T follicular helper cell (primary cell): Measurements from ENCODE around the gene ANTXR1.
"Not testable (repeated sequence)": the region's sequence is repeated elsewhere in the genome, so short reads cannot be mapped to it uniquely, and the experiment has no call there.

ENCODE experiments used
- DNase-seq: peaks from one replicate; pipeline ENCODE4 v3.0.0-alpha.2; 2020; ENCODE audit warnings: low read depth

Gene ANTXR1

DNA sequence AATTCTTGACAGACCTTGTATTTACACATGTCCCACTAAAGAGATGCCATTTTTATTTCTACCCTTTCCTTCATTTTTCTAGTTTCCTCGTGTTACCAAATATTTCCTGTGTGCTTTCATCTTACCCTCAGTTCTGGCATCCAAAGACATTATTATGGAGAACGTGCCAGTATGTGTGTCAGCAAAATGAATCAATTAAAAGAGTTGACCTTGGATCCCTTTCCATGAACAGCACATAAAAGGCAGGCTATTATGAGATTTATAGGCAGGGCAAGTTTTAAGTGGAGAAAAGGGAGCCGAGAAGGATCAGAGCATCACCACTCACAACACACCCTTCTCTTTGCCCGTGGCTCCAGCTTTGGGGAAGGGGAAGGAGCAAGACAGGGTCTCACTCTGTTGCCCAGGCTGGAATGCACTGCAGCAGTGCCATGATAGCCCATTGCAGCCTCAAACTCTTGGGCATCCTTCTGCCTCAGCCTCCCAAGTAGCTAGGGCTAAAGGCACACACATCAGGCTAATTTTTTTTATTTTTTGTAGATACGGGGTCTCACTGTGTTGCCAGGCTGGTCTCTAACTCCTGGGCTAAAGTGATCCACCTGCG, 224.2 kb downstream of the ANTXR1 start:
- no peak for DNase-seq

DNA sequence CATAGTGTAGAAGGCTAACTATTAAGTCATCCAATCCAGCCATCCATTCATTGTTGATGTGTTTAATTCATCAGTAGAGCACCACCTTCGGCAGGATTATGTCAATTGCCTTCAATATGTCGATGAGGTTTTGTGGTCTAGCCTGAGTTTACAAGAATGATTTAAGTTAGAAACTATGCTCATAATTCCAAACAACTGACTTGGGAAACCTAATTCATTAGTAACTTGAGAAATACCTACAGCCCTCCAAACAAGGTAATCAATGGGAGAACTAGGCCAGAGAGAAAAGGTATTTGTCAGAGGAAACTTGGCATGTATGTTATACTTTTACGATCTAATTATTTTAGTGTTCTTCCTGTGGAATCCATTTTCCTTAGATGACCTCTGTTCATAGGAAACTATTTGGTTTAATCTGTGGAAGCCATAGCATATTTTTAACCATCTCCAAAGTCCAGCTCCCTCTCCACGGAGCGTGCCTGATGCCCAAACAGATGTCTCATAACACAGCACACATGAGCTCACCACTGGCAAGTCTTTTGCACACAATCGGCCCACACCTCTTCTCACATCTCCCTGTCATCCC, 225.6 kb downstream of the ANTXR1 start:
- DNase-seq = no peak

DNA sequence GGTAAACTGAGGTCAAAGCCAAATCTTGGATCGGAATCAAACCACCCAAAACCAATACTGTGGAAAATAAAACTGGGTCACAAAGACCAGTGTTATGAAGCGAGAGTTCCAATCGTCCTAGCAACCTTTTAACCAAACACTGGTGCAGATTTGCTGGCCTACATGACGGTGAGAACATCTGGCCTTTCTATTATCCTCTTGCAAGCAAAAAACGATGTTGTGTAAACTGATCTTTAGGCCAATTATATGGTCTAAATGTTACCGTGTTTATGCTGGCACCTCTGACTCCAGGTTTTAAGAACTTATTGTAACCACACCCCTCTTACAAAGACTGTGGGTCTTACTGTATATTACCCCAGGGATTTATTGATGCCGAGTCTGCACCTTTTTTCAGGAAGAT, 228.1 kb downstream of the ANTXR1 start:
- DNase-seq = no peak

DNA sequence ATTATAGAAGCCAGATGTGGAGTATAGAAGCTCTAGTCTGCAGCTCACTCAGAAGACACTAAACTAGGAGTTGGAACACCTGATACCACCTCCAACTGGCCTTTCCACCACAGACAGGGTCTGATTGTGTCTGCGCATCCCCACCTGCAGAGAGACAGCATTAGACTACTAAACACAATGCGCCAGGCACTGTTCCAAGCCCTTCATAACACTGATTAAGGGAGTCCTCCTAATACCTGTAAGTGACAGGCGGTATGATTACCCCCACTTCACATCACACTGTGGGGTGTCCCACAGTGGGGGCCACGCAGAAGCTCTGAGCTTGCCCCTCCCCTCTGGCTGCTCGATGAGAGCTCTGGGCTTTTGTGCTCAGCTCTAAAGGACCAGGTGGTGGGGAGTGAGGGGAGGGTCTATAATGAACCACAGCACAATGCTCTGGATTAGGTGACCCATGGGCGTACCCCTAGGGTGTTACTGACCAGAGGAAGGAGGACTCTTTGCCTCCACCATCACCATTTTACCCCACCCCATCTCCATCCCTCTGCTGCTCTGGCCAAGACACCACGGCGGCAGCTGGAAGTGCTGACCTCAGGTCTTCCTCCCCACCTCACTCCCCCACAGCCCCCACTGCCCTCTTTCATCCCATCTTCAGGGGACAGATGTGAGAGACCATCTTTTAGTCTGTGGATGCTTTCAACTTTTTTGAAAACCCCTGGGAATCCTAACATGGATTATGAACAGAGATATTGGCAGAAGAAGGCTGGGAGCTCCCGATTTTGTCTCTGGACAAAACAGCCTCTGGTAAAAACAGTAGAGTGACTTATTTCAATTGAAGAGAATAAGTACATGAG, 228.9 kb downstream of the ANTXR1 start:
- DNase-seq = no peak

DNA sequence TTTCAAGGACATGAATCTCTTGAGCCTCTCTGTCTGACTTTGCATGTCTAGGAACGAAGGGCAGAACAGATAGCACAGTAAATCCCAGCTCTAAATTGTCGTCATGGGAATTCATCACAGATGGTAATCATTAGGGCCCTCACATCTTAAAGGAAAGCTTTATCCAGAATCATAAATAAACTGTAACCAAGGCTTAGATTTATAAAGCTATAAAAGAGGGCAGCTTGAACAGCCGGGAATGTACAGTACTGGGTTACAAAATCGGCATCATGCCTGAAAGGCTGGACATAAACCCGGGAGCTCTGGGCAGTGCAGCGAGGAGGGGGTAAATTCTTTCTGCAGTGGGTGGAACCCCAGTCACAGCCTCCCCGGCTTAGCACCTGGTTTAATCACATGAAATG, 229.7 kb downstream of the ANTXR1 start:
- DNase-seq = no peak

DNA sequence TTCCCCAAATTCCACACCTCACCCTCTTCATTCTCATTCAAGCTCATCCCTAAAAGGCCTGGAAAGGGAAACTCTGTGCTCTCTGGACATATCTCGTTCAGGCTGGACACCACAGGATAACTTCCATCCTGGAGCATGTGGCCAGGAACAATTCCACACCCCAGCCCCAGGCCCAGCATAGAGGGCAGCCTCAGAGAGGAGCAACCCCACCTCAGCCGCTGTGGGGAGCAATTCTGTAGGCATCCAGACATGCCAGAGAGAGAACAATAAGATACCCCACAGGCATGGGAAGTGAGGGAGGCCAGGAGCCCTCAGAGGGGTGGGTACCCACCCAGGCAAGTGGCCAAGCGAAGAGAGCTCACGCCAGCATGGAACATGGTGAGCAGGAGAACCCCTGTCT, 230.7 kb downstream of the ANTXR1 start:
- DNase-seq = no peak

DNA sequence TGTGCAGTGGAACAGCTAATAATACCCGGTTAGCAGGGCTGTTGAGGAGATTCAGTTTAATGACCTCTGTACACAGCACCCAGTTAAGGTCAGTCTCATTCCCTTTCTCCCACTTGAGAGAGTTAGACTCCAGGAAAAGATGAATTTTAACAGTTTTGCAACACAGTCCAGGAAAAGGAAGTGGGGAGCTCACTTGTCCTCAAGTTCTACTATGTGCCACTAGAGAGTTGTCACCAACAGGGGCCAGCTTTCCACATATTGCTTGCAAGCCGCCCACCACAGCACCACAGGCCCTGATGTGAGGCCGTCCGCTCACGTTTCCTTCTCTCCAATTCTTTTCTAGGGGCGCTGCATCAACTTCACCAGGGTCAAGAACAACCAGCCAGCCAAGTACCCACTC, 231.9 kb downstream of the ANTXR1 start:
- no peak for DNase-seq

DNA sequence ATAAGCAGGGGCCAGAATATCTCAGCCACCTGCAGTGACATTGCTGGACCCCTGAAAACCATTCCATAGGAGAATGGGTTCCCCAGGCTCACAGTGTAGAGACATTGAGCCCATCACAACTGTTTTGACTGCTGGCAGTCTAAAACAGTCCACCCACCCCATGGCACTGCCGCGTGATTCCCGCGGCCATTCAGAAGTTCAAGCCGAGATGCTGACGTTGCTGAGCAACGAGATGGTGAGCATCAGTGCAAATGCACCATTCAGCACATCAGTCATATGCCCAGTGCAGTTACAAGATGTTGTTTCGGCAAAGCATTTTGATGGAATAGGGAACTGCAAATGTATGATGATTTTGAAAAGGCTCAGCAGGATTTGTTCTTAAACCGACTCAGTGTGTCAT, 234.6 kb downstream of the ANTXR1 start:
- no peak for DNase-seq

DNA sequence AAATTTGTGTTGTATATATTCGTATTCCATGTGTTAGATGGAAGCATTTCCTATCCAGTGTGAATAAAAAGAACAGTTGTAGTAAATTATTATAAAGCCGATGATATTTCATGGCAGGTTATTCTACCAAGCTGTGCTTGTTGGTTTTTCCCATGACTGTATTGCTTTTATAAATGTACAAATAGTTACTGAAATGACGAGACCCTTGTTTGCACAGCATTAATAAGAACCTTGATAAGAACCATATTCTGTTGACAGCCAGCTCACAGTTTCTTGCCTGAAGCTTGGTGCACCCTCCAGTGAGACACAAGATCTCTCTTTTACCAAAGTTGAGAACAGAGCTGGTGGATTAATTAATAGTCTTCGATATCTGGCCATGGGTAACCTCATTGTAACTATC, 235.3 kb downstream of the ANTXR1 start:
- no peak for DNase-seq

DNA sequence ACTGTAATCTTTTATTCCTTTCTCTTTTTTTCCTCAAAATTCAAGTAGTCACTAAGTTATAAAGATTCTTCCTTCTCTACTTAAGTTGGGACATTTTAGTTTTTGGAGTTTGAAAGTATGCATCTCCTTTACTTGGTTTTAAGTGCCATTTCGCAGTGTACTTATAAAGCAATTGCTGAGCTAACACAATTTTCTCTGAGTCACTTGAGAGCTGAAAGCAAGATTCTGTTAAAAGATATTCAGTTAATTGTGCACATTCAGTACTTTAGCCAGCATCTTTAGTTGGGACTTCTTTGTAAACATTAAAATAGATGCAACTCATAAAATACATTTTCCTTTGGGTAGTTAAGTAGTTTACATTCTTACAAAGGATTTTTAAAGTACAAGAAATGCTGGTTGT, 238.0 kb downstream of the ANTXR1 start:
- DNase-seq = no peak

DNA sequence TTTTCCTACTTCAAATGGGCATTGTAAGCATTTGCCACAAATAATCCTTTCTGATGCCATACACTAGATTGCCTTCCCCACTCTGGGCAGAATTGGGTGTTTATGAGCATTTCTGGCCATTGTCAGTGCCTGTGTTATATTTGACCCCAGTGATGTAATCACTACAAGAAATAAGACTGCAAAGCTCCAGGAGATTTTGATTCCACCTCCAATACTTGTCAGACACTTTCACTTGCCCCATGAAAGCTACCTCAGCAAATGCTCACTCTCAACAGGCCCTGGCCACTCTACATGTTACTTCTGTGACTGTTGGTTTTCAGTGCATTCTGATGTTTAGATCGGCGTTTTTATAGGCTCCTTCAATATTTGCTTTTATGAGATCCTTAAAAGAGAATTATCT, 239.0 kb downstream of the ANTXR1 start:
- no peak for DNase-seq

DNA sequence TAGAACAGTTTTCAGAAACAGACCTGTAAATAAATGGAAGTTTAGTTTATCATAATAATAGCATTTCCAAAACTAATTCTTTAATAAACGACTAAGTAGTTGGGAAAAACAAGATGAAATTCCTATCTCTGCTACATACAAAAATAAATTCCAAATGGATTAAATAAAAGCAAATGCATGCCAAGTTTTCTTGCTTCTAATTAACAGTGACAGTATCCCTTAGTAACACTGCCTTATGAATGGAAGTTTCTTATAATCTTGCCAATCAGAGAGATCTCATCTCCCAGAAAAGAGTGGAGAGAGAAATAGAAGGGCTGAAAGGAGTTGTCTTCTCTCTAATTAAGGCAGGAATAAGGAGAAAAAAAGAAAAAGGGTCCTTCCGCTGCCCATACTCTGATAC, 240.1 kb downstream of the ANTXR1 start:
- no peak for DNase-seq

DNA sequence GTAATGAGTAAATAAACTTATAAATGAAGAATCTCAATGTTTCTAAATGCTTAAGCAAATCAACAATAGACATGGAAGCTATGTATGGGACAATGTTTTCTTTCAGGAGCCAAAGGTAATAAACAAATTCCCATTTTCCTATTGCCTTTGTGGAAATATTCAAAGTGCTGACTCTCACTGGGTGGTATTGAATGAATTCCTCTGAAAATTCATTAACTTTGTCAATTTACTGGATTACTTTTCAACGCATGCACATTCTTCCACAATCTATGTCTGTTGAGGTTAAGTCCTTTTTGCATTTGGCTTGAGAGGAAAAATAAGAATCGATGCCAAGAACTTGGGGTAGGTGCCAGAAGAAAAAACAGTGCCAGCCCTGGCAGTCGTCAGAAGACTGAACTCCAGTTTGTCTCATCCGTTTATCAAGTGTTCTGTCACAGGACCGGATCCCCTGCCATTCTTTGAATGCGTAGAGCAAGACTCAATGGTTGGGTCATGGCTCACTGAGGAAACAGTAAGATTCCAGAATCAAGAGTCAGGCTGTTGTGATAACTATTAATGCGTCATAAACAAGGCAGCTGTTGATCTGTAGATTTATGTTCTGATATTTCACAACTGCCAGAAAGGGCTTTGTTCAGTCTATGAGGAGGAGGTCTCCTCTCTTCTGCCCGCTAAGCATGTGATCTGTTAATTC, 240.8 kb downstream of the ANTXR1 start:
- DNase-seq = no peak

DNA sequence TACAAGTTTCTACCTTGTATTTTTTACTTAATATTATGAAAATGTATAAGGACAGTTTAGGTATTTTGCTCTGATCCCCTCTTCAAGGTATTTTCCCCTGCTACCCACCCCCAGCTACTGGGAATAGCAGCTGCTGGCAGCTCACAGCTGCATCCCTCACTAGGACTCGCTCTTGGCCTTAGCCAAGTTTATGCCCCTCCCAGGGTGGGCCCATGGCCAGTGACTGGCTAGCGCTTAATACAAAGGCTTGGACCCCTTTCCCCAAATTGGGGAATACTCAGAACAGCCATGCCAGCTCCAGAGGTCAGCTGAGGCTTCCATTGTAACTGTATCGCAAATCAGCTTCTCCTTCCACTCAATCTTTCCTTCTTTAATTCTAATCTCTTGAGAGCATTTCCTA, 242.8 kb downstream of the ANTXR1 start:
- DNase-seq = no peak

DNA sequence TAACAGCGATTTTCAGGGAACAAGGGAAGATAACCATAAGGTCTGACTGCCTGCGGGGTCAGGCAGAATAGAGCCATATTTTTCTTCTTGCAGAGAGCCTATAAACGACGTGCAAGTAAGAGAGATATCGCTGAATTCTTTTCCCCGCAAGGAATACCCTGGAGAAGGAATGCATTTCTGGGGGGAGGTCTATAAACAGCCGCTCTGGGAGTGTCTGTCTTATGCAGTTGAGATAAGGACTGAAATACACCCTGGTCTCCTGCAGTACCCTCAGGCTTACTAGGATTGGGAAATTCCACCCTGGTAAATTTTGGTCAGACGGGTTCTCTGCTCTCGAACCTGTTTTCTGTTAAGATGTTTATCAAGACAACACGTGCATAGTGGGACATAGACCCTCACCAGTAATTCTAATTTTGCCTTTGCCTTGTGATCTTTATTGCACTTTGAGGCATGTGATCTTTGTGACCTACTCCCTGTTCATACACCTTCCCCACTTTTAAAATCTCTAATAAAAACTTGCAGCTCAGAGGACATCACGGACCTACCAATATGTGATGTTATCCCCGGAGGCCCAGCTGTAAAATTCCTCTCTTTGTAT, 247.1 kb downstream of the ANTXR1 start:
- not testable (repeated sequence) for DNase-seq

DNA sequence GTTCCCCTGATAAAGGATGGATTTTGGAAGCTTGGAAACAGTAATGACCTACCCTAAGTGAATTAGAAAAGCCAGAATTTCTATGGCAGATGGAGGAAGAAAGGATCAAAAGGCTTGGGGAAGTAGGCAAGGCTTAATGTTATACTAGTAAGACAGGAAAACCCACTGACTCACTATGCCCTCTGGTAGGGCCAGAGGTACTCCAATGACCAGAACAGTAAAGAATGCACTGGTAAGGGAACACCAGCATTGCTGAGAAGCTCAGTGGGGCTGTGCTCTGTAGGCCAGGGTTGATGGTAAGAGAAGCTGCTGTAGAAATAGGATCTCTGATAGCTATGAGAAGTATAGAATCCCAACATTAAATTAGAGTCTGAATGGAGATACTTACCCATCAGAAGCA, 247.7 kb downstream of the ANTXR1 start:
- no peak for DNase-seq

DNA sequence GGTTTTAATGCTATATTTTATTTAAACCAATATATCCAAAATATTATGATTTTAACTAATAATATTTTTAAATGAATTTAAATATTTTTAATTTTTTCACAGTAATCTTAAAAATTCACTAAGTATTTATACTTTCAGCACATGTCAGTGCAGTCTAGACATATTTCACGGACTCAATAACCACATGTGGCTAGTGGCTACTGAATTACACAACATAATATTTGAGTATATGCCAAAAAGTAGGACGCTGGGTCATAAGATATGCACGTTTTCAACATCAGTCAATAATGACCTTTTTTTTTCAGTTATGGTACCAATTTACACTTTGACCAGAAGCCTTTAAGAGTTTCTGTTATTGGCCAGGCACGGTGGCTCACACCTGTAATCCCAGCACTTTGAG, 256.4 kb downstream of the ANTXR1 start:
- no peak for DNase-seq

DNA sequence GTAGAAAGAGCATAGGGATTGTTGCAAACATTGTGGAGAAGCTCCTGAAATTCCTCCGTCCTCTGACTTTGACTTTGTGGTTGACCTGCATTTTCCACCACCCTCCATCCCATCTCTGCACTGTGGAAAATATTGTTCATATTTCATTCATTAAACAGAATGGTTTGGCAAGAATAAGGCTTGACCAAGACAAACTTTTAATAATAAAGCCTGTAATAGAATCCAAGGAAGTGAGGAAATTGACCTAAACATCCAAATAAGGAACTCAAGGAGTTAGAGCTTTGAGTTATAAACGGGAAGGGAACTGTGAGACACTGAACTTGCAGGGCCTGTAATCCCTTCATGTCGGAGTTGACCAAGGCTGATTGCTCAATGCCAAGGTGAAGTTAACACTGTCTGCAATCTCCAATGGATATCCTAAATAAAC, 258.9 kb downstream of the ANTXR1 start:
- no peak for DNase-seq

DNA sequence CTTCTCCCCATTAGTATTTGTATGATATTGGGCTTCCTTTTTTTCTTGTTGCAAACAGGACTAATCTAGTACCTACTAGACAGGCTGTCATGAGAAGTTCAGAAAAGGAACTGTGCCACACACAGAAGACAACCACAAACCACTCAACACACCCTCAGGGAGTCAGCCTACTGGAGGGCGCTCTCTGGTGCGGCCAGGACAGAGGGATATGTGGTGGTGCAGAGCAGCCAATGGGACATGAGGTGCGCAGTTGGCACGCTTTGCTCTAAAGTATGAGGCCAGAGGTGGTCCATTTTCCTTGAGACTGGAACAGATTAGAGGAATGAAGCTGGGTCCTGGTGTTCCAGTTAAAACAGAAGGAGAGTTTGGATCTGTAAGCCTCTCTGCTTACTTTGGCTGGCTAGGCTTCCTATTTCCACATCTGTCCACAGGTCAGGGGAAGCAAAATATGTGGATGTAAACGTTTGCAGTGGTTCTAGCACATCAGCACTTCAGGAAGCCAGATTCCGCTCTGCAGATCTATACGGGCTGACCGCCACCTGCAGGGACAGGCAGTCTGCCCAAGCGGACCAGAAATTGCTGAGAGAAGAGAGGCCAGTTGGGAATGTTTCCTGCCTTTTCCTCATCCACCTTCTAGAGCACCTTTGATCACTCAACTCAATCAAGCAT, 260.0 kb downstream of the ANTXR1 start:
- DNase-seq = no peak

DNA sequence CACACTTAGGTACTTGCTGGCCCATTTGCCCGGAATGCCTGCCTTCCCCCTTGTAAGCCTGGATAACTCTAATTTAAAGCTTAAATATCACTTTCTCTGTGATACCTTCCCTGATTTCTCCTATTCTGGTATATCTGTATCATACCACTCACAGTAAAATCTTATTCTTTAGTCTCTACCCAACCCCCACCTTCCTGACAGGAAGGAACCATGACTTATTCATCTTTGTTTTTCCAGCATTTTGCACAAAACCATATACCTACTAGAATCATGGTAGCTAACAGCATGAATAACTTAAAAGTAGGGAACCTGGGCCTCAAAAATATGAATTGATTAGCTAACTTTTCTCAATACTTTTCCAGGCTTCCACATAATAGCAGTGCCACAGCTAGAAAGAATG, 262.5 kb downstream of the ANTXR1 start:
- DNase-seq = no peak

DNA sequence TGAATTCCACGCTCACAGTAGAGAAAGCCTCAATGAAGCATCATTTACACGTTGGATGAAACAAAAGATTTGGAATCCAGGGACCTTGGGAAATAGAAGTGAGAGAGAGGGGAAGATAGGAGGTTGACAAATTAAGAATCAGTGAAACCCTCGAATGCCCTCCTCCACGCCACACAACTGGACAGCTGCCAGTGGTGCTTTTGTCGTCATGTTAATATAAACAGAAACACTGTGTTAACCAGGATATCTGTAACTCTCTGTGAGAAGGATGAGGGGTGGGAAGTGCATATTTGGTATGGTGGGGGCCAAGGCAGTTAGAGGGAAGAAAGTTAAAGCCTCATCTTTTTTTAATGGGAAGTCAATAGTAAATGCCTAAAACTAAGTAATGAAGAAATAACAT, 265.4 kb downstream of the ANTXR1 start:
- no peak for DNase-seq

DNA sequence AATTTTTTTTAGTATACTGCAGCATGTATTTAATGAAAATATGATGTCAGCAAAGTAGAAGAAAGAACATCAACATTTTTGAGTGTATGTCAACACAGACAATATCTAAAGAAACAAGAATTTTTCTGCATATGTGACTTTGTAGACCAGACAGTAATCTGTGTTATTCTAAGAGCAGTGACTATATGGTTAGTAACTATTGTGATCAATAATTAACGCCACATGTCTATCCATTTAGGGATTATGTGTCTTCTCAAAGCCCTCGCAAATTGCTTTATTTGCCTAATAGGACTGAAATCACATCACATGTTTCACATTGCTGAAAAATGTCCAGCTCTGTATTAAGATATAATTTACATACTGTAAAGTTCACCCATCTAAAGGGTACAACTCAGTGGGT, 266.2 kb downstream of the ANTXR1 start:
- DNase-seq = no peak
